Parathyroid adenoma (tissue), 2 donors: ENCODE measurements around the gene ACAP3.

Source experiments
- H2AFZ ChIP-seq: fragments of 300-600 bp; sonication (generic); one replicate; pipeline ENCODE4 v1.7.0; 2017; ENCODE audit warnings: antibody characterized with exemption, mild to moderate bottlenecking
- H3K27ac ChIP-seq: fragments of 300-600 bp; sonication (generic); one replicate; pipeline ENCODE4 v1.7.0; 2017
- H3K27me3 ChIP-seq: fragments of 300-600 bp; sonication (generic); one replicate; pipeline ENCODE4 v1.7.0; 2017; ENCODE audit warnings: low read length; ENCODE audit not compliant: control insufficient read depth, insufficient read depth
- H3K36me3 ChIP-seq: fragments of 300-600 bp; sonication (generic); one replicate; pipeline ENCODE4 v1.7.0; 2017; ENCODE audit warnings: low read length; ENCODE audit not compliant: control insufficient read depth, insufficient read depth
- H3K4me1 ChIP-seq: fragments of 300-600 bp; sonication (generic); one replicate; pipeline ENCODE4 v1.7.0; 2017; ENCODE audit warnings: control low read depth
- H3K4me2 ChIP-seq: fragments of 300-600 bp; sonication (generic); one replicate; pipeline ENCODE4 v1.7.0; 2017; ENCODE audit warnings: low read length
- H3K4me3 ChIP-seq: fragments of 300-600 bp; sonication (generic); one replicate; pipeline ENCODE4 v1.7.0; 2017; ENCODE audit warnings: low read depth, low read length
- H3K79me2 ChIP-seq: fragments of 300-600 bp; sonication (generic); one replicate; pipeline ENCODE4 v1.7.0; 2017; ENCODE audit warnings: control low read depth
- H3K9ac ChIP-seq: fragments of 300-600 bp; sonication (generic); one replicate; pipeline ENCODE4 v1.7.0; 2017; ENCODE audit warnings: mild to moderate bottlenecking
- H3K9me3 ChIP-seq: fragments of 300-600 bp; sonication (generic); one replicate; pipeline ENCODE4 v1.7.0; 2017; ENCODE audit warnings: low read length; ENCODE audit not compliant: control insufficient read depth
- CTCF ChIP-seq: fragments of 300-600 bp; sonication (generic); IDR thresholded peaks from one replicate; pipeline ENCODE4 v1.7.0; 2017; ENCODE audit warnings: antibody characterized with exemption, mild to moderate bottlenecking
- donor health status: primary hyperparathyroidism.

Gene ACAP3

GRCh38 chr1:1291023-1291528 lies 16.7 kb downstream of the ACAP3 start:
- Histone ChIP-seq H3K79me2 (no peaks in the 10 kb centered on the region), H3K4me2 (no peak overlapping the region), H2AFZ (no peak overlapping the region), H3K9me3 (no peaks in the 10 kb centered on the region), H3K9ac (no peak overlapping the region), H3K4me1 (no peaks in the 10 kb centered on the region), H3K4me3 (no peak overlapping the region), H3K27ac (no peak overlapping the region), H3K36me3 (no peaks in the 10 kb centered on the region), H3K27me3 (no peaks in the 10 kb centered on the region)
- no peak for TF ChIP-seq CTCF

GRCh38 chr1:1290238-1290731 lies 17.4 kb downstream of the ACAP3 start:
- no peaks in the 10 kb centered on the region for H3K36me3 ChIP-seq
- peak; percentile 57 for TF ChIP-seq CTCF
- no peak overlapping the region for H3K4me3 ChIP-seq
- no peaks in the 10 kb centered on the region for H3K9me3 ChIP-seq
- H3K79me2 ChIP-seq: no peaks in the 10 kb centered on the region
- no peaks in the 10 kb centered on the region for H3K4me1 ChIP-seq
- H3K4me2 ChIP-seq: no peak overlapping the region
- no peaks in the 10 kb centered on the region for H3K27me3 ChIP-seq
- no peak overlapping the region for H2AFZ ChIP-seq
- H3K9ac ChIP-seq: no peak overlapping the region
- no peak overlapping the region for H3K27ac ChIP-seq

GRCh38 chr1:1287288-1288110 lies 20.2 kb downstream of the ACAP3 start:
- Histone ChIP-seq H3K4me1 (no peaks in the 10 kb centered on the region), H3K27me3 (no peaks in the 10 kb centered on the region), H3K9me3 (no peaks in the 10 kb centered on the region), H2AFZ (no peak overlapping the region), H3K4me2 (no peak overlapping the region), H3K27ac (no peak overlapping the region), H3K9ac (no peak overlapping the region), H3K4me3 (no peak overlapping the region), H3K79me2 (no peaks in the 10 kb centered on the region), H3K36me3 (no peaks in the 10 kb centered on the region)
- no peak for TF ChIP-seq CTCF

GRCh38 chr1:1286313-1287261 lies 21.1 kb downstream of the ACAP3 start:
- H3K9ac ChIP-seq: no peak overlapping the region
- no peak for TF ChIP-seq CTCF
- H3K27me3 ChIP-seq: no peaks in the 10 kb centered on the region
- H3K79me2 ChIP-seq: no peaks in the 10 kb centered on the region
- H3K36me3 ChIP-seq: no peaks in the 10 kb centered on the region
- no peak overlapping the region for H2AFZ ChIP-seq
- H3K4me1 ChIP-seq: peaks cover 3% of the 10 kb centered on the region
- H3K4me3 ChIP-seq: no peak overlapping the region
- no peaks in the 10 kb centered on the region for H3K9me3 ChIP-seq
- no peak overlapping the region for H3K27ac ChIP-seq
- no peak overlapping the region for H3K4me2 ChIP-seq
